ENCODE measurements around the gene TK2. TPM values are rescaled to one million over a fixed set of nuclear protein-coding genes. Genes with fewer than 3 reads are reported as not detected.

TK2 gene
- total and polyA plus RNA-seq, 2 donors (not counting 1 experiment from before 2014, with no cell fraction given), result 34.8 to 73.7 TPM

DNA sequence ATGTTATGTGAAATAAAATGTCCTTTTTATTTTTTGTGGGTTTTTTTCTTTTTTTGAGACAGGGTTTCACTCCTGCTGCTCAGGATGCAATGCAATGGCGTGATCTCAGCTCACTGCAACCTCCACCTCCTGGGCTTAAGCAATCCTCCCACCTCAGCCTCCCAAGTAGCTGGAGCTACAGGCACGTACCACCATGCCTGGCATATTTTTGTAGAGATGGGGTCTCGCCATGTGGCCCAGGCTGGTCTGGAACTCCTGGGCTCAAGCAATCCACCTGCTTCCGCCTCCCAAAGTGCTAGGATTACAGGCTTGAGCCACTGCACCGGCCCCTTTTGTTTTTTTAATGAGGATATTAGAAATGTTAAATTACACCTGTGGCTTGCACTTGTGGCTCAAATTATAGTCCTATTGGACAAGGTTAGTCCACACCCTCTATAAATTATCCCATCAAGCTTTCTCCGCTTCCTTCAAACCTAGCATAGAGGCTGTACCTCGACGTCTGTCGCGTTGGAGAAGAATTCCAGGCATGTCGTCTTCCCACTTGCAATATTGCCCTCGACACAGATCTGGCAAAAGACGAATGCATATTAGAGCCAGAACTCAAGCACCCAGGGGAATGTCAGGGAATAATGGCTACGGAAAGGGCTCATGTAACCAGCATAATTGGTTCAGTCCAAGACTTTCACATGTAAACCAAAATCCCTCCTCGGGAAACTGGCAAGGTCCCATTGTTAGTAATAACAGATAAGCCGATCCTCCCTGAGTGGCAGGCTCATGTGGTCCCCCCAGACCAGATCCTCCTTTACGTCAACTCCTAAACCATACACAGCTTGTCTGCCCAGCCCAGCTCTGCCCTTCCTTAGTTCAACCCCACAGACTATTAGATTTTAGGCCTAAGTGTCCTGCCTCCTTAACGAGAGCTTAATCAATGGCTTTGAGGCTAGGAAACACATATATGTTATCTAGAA is 8.2 kb downstream of the TK2 start:
- H3K27me3 ChIP-seq (ENCODE audit: control insufficient read depth, insufficient read depth, low read length), result no peaks in the 10 kb centered on the region
- H3K9ac ChIP-seq (ENCODE audit: insufficient read depth, low read length), result no peak overlapping the region
- no peak for DNase-seq (ENCODE audit: low read depth in 2 of 2)
- no peaks in the 10 kb centered on the region for H3K4me1 ChIP-seq (ENCODE audit: control insufficient read depth, extremely low read depth, insufficient read depth, low read length)
- H2AFZ ChIP-seq (ENCODE audit: low read length), result no peak overlapping the region
- H3K27ac ChIP-seq (ENCODE audit: insufficient read depth, low read length), result no peak overlapping the region
- H3K79me2 ChIP-seq (ENCODE audit: control insufficient read depth, insufficient read depth, low read length), result no peaks in the 10 kb centered on the region
- H3K4me3 ChIP-seq (replicated peaks in 1 of 4; ENCODE audit: control extremely low read depth in 1 of 4, insufficient read depth in 1 of 4, low read depth in 3 of 4, low read length in 4 of 4), result no peak overlapping the region
- TF ChIP-seq, protein P1, sequence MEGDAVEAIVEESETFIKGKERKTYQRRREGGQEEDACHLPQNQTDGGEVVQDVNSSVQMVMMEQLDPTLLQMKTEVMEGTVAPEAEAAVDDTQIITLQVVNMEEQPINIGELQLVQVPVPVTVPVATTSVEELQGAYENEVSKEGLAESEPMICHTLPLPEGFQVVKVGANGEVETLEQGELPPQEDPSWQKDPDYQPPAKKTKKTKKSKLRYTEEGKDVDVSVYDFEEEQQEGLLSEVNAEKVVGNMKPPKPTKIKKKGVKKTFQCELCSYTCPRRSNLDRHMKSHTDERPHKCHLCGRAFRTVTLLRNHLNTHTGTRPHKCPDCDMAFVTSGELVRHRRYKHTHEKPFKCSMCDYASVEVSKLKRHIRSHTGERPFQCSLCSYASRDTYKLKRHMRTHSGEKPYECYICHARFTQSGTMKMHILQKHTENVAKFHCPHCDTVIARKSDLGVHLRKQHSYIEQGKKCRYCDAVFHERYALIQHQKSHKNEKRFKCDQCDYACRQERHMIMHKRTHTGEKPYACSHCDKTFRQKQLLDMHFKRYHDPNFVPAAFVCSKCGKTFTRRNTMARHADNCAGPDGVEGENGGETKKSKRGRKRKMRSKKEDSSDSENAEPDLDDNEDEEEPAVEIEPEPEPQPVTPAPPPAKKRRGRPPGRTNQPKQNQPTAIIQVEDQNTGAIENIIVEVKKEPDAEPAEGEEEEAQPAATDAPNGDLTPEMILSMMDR (conservative IDR thresholded peaks at IDR 0.05 in 1 of 2, IDR thresholded peaks at IDR 0.05 in 1 of 2; ENCODE audit: low read depth in 1 of 2, low read length in 2 of 2), result no peak
- TF ChIP-seq EZH2 (IDR thresholded peaks at IDR 0.05; ENCODE audit: low read length, missing control alignments), result no peak
- H3K9me3 ChIP-seq (ENCODE audit: control insufficient read depth, insufficient read depth, low read depth, low read length), result no peaks in the 10 kb centered on the region
- no peaks in the 10 kb centered on the region for H4K20me1 ChIP-seq (ENCODE audit: control insufficient read depth, extremely low read depth, insufficient read depth, low read length)
- H3K4me2 ChIP-seq (ENCODE audit: extremely low read depth, insufficient read depth, low read length), result no peak overlapping the region
- peaks cover 2% of the 10 kb centered on the region for H3K36me3 ChIP-seq (ENCODE audit: control insufficient read depth, insufficient read depth, low read length)

DNA sequence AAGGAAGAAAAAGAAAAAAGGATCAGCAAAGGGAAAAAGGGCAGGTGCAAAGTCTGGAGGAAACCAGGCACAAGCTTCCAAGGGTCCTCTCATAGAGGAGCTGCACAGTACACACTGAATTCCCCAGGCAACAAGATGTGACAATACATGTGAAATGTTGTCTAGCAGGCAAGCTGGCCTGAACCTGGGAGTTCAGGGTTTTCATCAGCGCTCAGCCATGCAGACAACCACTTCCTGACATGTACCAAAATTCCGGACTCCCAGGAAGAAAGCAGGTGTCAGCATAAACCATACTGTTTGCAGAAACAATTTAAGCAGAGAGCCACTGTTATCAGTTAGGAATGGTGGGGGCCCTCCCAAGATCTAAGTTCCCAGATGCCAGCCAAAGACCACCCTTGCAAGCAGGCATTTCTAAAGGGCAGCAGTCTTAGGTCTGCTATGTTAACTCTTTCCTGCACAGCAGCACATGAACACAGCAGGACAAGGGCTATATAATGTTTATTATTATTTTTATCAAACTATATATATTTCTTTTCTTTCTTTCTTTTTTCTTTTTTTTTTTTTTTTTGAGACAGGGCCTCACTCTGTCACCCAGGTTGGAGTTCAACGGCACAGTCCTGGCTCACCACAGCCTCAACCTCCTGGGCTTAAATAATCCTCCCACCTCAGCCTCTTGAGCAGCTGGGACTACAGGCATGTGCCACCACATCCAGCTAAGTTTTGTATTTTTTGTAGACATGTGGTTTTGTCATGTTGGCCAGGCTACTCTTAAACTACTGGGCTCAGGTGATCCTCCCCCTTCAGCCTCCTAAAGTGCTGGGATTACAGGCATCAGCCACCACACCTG is 10.1 kb downstream of the TK2 start:
- Histone ChIP-seq H3K36me3 (ENCODE audit: control insufficient read depth, insufficient read depth, low read length) (peaks cover 3% of the 10 kb centered on the region), H2AFZ (ENCODE audit: low read length) (no peak overlapping the region), H3K9me3 (ENCODE audit: control insufficient read depth, insufficient read depth, low read depth, low read length) (no peaks in the 10 kb centered on the region), H3K79me2 (ENCODE audit: control insufficient read depth, insufficient read depth, low read length) (no peaks in the 10 kb centered on the region), H3K4me3 (replicated peaks in 1 of 4; ENCODE audit: control extremely low read depth in 1 of 4, insufficient read depth in 1 of 4, low read depth in 3 of 4, low read length in 4 of 4) (no peak overlapping the region), H3K4me2 (ENCODE audit: extremely low read depth, insufficient read depth, low read length) (no peak overlapping the region), H3K4me1 (ENCODE audit: control insufficient read depth, extremely low read depth, insufficient read depth, low read length) (no peaks in the 10 kb centered on the region), H3K27me3 (ENCODE audit: control insufficient read depth, insufficient read depth, low read length) (no peaks in the 10 kb centered on the region), H4K20me1 (ENCODE audit: control insufficient read depth, extremely low read depth, insufficient read depth, low read length) (no peaks in the 10 kb centered on the region), H3K27ac (ENCODE audit: insufficient read depth, low read length) (no peak overlapping the region), H3K9ac (ENCODE audit: insufficient read depth, low read length) (no peak overlapping the region)
- peak in 1 of 2 donors; percentile 79 for DNase-seq (ENCODE audit: low read depth in 2 of 2)
- TF ChIP-seq, protein P1 (conservative IDR thresholded peaks at IDR 0.05 in 1 of 2, IDR thresholded peaks at IDR 0.05 in 1 of 2; ENCODE audit: low read depth in 1 of 2, low read length in 2 of 2), result no peak
- no peak for TF ChIP-seq EZH2 (IDR thresholded peaks at IDR 0.05; ENCODE audit: low read length, missing control alignments)

DNA sequence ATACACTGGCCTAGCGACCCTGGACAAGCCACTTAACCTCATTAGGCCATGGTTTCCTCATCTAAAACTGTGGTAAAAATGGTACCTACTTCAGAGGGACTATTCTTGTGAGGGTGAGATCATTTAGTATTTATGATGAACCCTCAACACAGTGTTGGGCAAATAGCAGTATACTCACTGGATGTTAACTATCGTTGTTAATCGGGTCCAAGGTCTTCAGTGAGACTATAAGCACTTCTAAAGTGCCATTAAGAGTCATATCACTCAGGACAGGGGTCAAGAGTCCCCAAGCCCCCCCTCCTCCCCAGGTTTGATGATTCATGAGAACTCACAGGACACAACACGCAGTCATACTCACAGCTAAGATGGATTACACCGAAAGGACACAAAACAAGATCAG is 11.0 kb downstream of the TK2 start:
- Histone ChIP-seq H3K4me1 (ENCODE audit: control insufficient read depth, extremely low read depth, insufficient read depth, low read length) (no peaks in the 10 kb centered on the region), H3K79me2 (ENCODE audit: control insufficient read depth, insufficient read depth, low read length) (no peaks in the 10 kb centered on the region), H3K9me3 (ENCODE audit: control insufficient read depth, insufficient read depth, low read depth, low read length) (no peaks in the 10 kb centered on the region), H2AFZ (ENCODE audit: low read length) (no peak overlapping the region), H3K27me3 (ENCODE audit: control insufficient read depth, insufficient read depth, low read length) (no peaks in the 10 kb centered on the region), H3K4me3 (replicated peaks in 1 of 4; ENCODE audit: control extremely low read depth in 1 of 4, insufficient read depth in 1 of 4, low read depth in 3 of 4, low read length in 4 of 4) (no peak overlapping the region), H3K27ac (ENCODE audit: insufficient read depth, low read length) (no peak overlapping the region), H3K9ac (ENCODE audit: insufficient read depth, low read length) (no peak overlapping the region), H3K4me2 (ENCODE audit: extremely low read depth, insufficient read depth, low read length) (no peak overlapping the region), H3K36me3 (ENCODE audit: control insufficient read depth, insufficient read depth, low read length) (peaks cover 3% of the 10 kb centered on the region), H4K20me1 (ENCODE audit: control insufficient read depth, extremely low read depth, insufficient read depth, low read length) (no peaks in the 10 kb centered on the region)
- TF ChIP-seq, protein P1 (conservative IDR thresholded peaks at IDR 0.05 in 1 of 2, IDR thresholded peaks at IDR 0.05 in 1 of 2; ENCODE audit: low read depth in 1 of 2, low read length in 2 of 2), result no peak
- TF ChIP-seq EZH2 (IDR thresholded peaks at IDR 0.05; ENCODE audit: low read length, missing control alignments), result no peak
- DNase-seq (ENCODE audit: low read depth in 2 of 2), result no peak

All from fibroblast of lung (primary cell).